HEK293 (cell line): Measurements from ENCODE around the gene TAMALIN.
"Not testable (repeated sequence)": the region's sequence is repeated elsewhere in the genome, so short reads cannot be mapped to it uniquely, and the experiment has no call there.

Experiments used
- CTCF ChIA-PET: fragments of 350-600 bp; formaldehyde crosslinking; extraction: SDS; loops from one replicate; lab custom pipeline; 2021; ENCODE audit warnings: antibody characterized with exemption; lab: Yijun Ruan, JAX
- POLR2A ChIA-PET: fragments of 300-600 bp; formaldehyde crosslinking; extraction: SDS; loops from one replicate; lab custom pipeline; 2020; ENCODE audit warnings: antibody characterized with exemption, inconsistent platforms; lab: Yijun Ruan, JAX
- H3K27ac ChIP-seq: fragments of 200-500 bp; sonication (Bioruptor generic); 2 replicates; pipeline ENCODE4 v1.5.1; 2014; ENCODE audit warnings: low read depth, low read length, control low read depth, inconsistent platforms; ENCODE audit errors: extremely low read depth
- H3K36me3 ChIP-seq, 2 experiments: fragments of 200-500 bp in 1 of 2; sonication (Bioruptor generic) in 1 of 2; 1 replicate in 1 of 2; 2 replicates in 1 of 2; pipeline ENCODE4 v1.5.1; 2014 to 2017; ENCODE audit warnings: inconsistent platforms in 2 of 2, low read length in 2 of 2; ENCODE audit not compliant: control insufficient read depth in 2 of 2, insufficient read depth in 1 of 2
- H3K4me1 ChIP-seq: fragments of 200-500 bp; sonication (Bioruptor generic); 2 replicates; pipeline ENCODE4 v1.5.1; 2014; ENCODE audit warnings: mild to moderate bottlenecking, low read length, inconsistent platforms; ENCODE audit not compliant: control insufficient read depth, insufficient read depth
- H3K4me3 ChIP-seq: 2 replicates; pipeline ENCODE4 v1.5.1; 2011; ENCODE audit warnings: low read depth, mild to moderate bottlenecking, control low read depth, low read length, moderate library complexity
- H3K9me3 ChIP-seq: fragments of 200-500 bp; sonication (Bioruptor generic); 2 replicates; pipeline ENCODE4 v1.5.1; 2014; ENCODE audit warnings: low read depth, low read length, inconsistent platforms; ENCODE audit not compliant: control insufficient read depth, insufficient read depth
- EGR2 ChIP-seq: fragments of 450-650 bp; formaldehyde crosslinking; IDR thresholded peaks from 2 replicates; pipeline ENCODE4 v1.5.1; 2016; ENCODE audit warnings: low read depth, missing biosample characterization, missing genetic modification characterization
- HOXD13 ChIP-seq: sonication (generic); formaldehyde crosslinking; IDR thresholded peaks from 2 replicates; pipeline ENCODE4 v1.8.0; 2022; ENCODE audit warnings: missing genetic modification reagents, borderline replicate concordance
- OSR2 ChIP-seq: fragments of 450-650 bp; formaldehyde crosslinking; IDR thresholded peaks from 2 replicates; pipeline ENCODE4 v1.5.1; 2016; ENCODE audit warnings: missing biosample characterization, missing genetic modification characterization
- ZBTB17 ChIP-seq: fragments of 450-650 bp; formaldehyde crosslinking; IDR thresholded peaks from 2 replicates; pipeline ENCODE4 v1.5.1; 2016; ENCODE audit warnings: missing biosample characterization, missing genetic modification characterization
- ZEB2 ChIP-seq: fragments of 450-650 bp; formaldehyde crosslinking; IDR thresholded peaks from 2 replicates; pipeline ENCODE4 v1.5.1; 2016; ENCODE audit warnings: missing biosample characterization, missing genetic modification characterization
- ZFHX2 ChIP-seq: fragments of 450-650 bp; formaldehyde crosslinking; conservative IDR thresholded peaks from 2 replicates; pipeline ENCODE4 v1.5.1; 2016; ENCODE audit warnings: missing biosample characterization, missing genetic modification characterization
- ZNF133 ChIP-seq: fragments of 450-650 bp; formaldehyde crosslinking; IDR thresholded peaks from 2 replicates; pipeline ENCODE4 v1.5.1; 2016; ENCODE audit warnings: missing biosample characterization, missing genetic modification characterization
- ZNF184 ChIP-seq: fragments of 450-650 bp; IDR thresholded peaks from 2 replicates; pipeline ENCODE4 v1.5.1; 2018; ENCODE audit warnings: missing biosample characterization, mild to moderate bottlenecking, missing genetic modification characterization
- ZNF341 ChIP-seq: fragments of 450-650 bp; formaldehyde crosslinking; IDR thresholded peaks from 2 replicates; pipeline ENCODE4; 2016; ENCODE audit warnings: low read depth, missing biosample characterization, missing genetic modification characterization
- ZNF366 ChIP-seq: fragments of 450-650 bp; formaldehyde crosslinking; conservative IDR thresholded peaks from 2 replicates; pipeline ENCODE4 v1.5.1; 2016; ENCODE audit warnings: missing biosample characterization, missing genetic modification characterization
- ZNF416 ChIP-seq: fragments of 450-650 bp; formaldehyde crosslinking; IDR thresholded peaks from 2 replicates; pipeline ENCODE4 v1.5.1; 2016; ENCODE audit warnings: missing biosample characterization, missing genetic modification characterization
- ZNF48 ChIP-seq: fragments of 450-650 bp; formaldehyde crosslinking; IDR thresholded peaks from 2 replicates; pipeline ENCODE4 v1.5.1; 2016; ENCODE audit warnings: missing biosample characterization, missing genetic modification characterization
- ZNF510 ChIP-seq: fragments of 450-650 bp; formaldehyde crosslinking; IDR thresholded peaks from 2 replicates; pipeline ENCODE4 v1.5.1; 2018; ENCODE audit warnings: mild to moderate bottlenecking, missing genetic modification characterization, missing biosample characterization; ENCODE audit not compliant: insufficient replicate concordance
- ZNF654 ChIP-seq: fragments of 450-650 bp; formaldehyde crosslinking; IDR thresholded peaks from 2 replicates; pipeline ENCODE4 v1.5.1; 2016; ENCODE audit warnings: low read depth, missing biosample characterization, missing genetic modification characterization
- ZNF660 ChIP-seq: fragments of 450-650 bp; IDR thresholded peaks from 2 replicates; pipeline ENCODE4 v1.5.1; 2018; ENCODE audit warnings: missing biosample characterization, mild to moderate bottlenecking, missing genetic modification characterization
- ZNF707 ChIP-seq: fragments of 450-650 bp; formaldehyde crosslinking; IDR thresholded peaks from 2 replicates; pipeline ENCODE4 v1.5.1; 2016; ENCODE audit warnings: missing biosample characterization, missing genetic modification characterization
- ZNF777 ChIP-seq: fragments of 450-650 bp; formaldehyde crosslinking; IDR thresholded peaks from 2 replicates; pipeline ENCODE4 v1.5.1; 2017; ENCODE audit warnings: missing biosample characterization, missing genetic modification characterization, borderline replicate concordance
- TF ChIP-seq, protein P1 (sequence below): fragments of 450-650 bp; formaldehyde crosslinking; IDR thresholded peaks from 2 replicates; pipeline ENCODE4 v1.5.1; 2016; ENCODE audit warnings: missing biosample characterization, missing genetic modification characterization, low read depth
- TF ChIP-seq, protein P2 (sequence below): fragments of 450-650 bp; formaldehyde crosslinking; IDR thresholded peaks from 2 replicates; pipeline ENCODE4 v1.5.1; 2016; ENCODE audit warnings: missing biosample characterization, missing genetic modification characterization
- TF ChIP-seq, protein P3 (sequence below): IDR thresholded peaks from 2 replicates; pipeline ENCODE4 v1.6.1; 2011; ENCODE audit warnings: mild to moderate bottlenecking, low read depth, low read length, borderline replicate concordance
- TF ChIP-seq, protein P4 (sequence below): fragments of 450-650 bp; formaldehyde crosslinking; IDR thresholded peaks from 2 replicates; pipeline ENCODE4 v1.5.1; 2016; ENCODE audit warnings: missing biosample characterization, missing genetic modification characterization
- TF ChIP-seq, protein P5 (sequence below): fragments of 450-650 bp; formaldehyde crosslinking; IDR thresholded peaks from 2 replicates; pipeline ENCODE4 v1.5.1; 2016; ENCODE audit warnings: missing biosample characterization, missing genetic modification characterization

The TAMALIN gene

DNA sequence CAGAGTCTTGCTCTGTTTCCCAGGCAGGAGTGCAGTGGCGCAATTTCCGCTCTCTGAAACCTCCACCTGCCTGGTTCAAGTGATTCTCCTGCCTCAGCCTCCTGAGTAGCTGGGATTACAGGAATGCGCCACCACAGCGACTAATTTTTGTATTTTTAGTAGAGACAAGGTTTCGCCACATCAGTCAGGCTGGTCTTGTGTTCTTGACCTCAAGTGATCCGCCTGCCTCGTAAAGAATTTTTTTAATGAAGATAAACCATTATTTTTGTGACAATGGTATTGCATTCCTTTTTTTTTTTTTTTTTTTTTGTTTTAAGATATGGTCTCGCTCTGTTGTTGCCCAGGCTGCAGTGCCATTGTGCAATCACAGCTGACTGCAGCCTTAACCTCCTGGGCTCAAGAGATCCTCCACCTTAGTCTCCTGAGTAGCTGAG, 29.4 kb upstream of the TAMALIN start:
- H3K27ac ChIP-seq: no peak overlapping the region
- ChIA-PET CTCF (interaction anchor here (0.6 to 3.1 kb wide), 12 partner anchors 16 to 733 kb away, joined by 3 to 15 read pairs (median 4); no protein-coding TSS in a partner anchor), POLR2A (no interaction called here)
- TF ChIP-seq, protein P1, sequence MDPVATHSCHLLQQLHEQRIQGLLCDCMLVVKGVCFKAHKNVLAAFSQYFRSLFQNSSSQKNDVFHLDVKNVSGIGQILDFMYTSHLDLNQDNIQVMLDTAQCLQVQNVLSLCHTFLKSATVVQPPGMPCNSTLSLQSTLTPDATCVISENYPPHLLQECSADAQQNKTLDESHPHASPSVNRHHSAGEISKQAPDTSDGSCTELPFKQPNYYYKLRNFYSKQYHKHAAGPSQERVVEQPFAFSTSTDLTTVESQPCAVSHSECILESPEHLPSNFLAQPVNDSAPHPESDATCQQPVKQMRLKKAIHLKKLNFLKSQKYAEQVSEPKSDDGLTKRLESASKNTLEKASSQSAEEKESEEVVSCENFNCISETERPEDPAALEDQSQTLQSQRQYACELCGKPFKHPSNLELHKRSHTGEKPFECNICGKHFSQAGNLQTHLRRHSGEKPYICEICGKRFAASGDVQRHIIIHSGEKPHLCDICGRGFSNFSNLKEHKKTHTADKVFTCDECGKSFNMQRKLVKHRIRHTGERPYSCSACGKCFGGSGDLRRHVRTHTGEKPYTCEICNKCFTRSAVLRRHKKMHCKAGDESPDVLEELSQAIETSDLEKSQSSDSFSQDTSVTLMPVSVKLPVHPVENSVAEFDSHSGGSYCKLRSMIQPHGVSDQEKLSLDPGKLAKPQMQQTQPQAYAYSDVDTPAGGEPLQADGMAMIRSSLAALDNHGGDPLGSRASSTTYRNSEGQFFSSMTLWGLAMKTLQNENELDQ (tag by site-specific recombination): no peak
- TF ChIP-seq, protein P2, sequence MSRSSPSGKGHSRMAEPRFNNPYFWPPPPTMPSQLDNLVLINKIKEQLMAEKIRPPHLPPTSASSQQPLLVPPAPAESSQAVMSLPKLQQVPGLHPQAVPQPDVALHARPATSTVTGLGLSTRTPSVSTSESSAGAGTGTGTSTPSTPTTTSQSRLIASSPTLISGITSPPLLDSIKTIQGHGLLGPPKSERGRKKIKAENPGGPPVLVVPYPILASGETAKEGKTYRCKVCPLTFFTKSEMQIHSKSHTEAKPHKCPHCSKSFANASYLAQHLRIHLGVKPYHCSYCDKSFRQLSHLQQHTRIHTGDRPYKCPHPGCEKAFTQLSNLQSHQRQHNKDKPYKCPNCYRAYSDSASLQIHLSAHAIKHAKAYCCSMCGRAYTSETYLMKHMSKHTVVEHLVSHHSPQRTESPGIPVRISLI: peak; percentile 84
- no peak for TF ChIP-seq ZEB2 (tag by site-specific recombination)
- no peaks in the 10 kb centered on the region for H3K9me3 ChIP-seq
- H3K4me1 ChIP-seq: peaks cover 6% of the 10 kb centered on the region
- no peak overlapping the region for H3K4me3 ChIP-seq
- peaks cover 17 to 52% of the 10 kb centered on the region in 2 experiments for H3K36me3 ChIP-seq

DNA sequence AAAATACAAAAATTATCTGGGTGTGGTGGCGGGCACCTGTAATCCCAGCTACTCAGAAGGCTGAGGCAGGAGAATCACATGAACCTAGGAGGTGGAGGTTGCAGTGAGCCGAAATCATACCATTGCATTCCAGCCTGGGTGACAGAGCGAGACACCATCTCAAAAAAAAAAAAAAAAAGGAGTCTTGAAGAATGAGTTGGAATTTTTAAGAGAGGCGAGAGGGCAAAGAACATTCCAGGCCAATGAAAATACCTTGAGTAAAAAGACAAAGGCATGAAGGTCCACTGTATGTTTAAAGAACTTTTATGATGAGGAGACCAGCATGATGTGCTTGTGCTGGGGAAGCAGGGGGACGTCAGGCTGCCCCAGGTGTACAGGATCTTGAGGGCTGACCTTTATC, 27.4 kb upstream of the TAMALIN start:
- peak; percentile 63 for TF ChIP-seq ZNF133
- H3K9me3 ChIP-seq, H3K27ac ChIP-seq, H3K4me1 ChIP-seq, POLR2A ChIA-PET, H3K4me3 ChIP-seq: not testable (repeated sequence)
- H3K36me3 ChIP-seq: peaks cover 19 to 72% of the 10 kb centered on the region in 2 experiments
- CTCF ChIA-PET: interaction anchor here (0.8 to 3.1 kb wide), 3 partner anchors 46 to 85 kb away, joined by 3 to 15 read pairs (median 3); no protein-coding TSS in a partner anchor

DNA sequence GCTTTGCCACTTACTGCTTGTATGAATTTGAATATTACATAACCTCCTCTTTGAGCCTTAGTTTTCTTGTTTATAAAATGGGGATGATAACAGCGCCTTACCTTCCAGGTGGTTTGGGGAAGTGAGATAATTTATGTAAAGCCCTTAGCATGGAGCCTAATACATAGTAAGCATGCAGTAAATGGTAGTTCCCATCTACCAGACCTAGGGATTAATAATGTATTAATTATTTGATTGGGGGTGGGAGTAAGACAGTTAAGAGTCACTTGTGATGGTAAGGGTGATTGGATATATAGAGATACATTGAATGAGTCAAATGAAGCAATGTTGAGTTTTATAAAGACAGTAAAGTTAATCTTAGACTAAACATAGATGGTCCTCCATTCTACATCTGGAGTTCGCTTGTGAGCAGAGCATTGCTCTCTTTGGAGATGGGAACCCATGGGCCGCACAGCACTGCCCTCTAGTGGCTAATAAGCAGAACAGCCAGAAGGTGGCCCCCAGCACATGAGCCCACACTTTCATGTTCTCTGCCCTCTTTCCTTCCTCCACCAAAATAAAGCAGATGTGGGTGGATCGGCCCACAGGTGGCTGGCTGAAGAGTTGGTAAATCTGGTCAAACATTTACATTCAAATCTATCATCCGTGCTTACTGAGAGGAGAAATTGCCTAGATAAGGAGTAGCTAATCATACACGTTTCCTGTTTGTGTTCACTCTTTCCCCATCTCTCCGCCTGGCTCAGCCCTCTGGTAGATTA, 26.5 kb upstream of the TAMALIN start:
- CTCF ChIA-PET: interaction anchor here (0.5 to 21.1 kb wide), 24 partner anchors 9 to 443 kb away, joined by 3 to 349 read pairs (median 6); partner anchors contain the start of gene ACVR1B
- Histone ChIP-seq H3K4me1 (no peaks in the 10 kb centered on the region), H3K36me3 (peaks cover 22 to 78% of the 10 kb centered on the region in 2 experiments), H3K9me3 (no peaks in the 10 kb centered on the region), H3K4me3 (no peak overlapping the region), H3K27ac (no peak overlapping the region)
- POLR2A ChIA-PET: interaction anchor here (1.4 kb wide), 1 partner anchor 28 kb away, joined by 3 read pairs; no protein-coding TSS in a partner anchor
- TF ChIP-seq ZNF510 (tag by site-specific recombination) (no peak), ZNF366 (peak; percentile 56), ZNF48 (tag by site-specific recombination) (no peak), ZBTB17 (tag by site-specific recombination) (peak; percentile 52), OSR2 (no peak), ZNF707 (no peak), ZFHX2 (tag by site-specific recombination) (peak; percentile 75), EGR2 (tag by site-specific recombination) (peak; percentile 68), HOXD13 (CRISPR knock-in tag) (no peak), ZNF184 (tag by site-specific recombination) (no peak), ZNF660 (peak; percentile 40; the same call in 1 of the 2 replicates), ZNF777 (no peak), ZNF416 (tag by site-specific recombination) (no peak), ZNF341 (tag by site-specific recombination) (no peak), ZNF654 (tag by site-specific recombination) (peak; percentile 90)
- TF ChIP-seq, protein P3, sequence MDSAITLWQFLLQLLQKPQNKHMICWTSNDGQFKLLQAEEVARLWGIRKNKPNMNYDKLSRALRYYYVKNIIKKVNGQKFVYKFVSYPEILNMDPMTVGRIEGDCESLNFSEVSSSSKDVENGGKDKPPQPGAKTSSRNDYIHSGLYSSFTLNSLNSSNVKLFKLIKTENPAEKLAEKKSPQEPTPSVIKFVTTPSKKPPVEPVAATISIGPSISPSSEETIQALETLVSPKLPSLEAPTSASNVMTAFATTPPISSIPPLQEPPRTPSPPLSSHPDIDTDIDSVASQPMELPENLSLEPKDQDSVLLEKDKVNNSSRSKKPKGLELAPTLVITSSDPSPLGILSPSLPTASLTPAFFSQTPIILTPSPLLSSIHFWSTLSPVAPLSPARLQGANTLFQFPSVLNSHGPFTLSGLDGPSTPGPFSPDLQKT: no peak
- TF ChIP-seq, protein P4, sequence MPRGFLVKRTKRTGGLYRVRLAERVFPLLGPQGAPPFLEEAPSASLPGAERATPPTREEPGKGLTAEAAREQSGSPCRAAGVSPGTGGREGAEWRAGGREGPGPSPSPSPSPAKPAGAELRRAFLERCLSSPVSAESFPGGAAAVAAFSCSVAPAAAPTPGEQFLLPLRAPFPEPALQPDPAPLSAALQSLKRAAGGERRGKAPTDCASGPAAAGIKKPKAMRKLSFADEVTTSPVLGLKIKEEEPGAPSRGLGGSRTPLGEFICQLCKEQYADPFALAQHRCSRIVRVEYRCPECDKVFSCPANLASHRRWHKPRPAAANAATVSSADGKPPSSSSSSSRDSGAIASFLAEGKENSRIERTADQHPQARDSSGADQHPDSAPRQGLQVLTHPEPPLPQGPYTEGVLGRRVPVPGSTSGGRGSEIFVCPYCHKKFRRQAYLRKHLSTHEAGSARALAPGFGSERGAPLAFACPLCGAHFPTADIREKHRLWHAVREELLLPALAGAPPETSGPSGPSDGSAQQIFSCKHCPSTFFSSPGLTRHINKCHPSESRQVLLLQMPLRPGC (tag by site-specific recombination): no peak
- TF ChIP-seq, protein P5, sequence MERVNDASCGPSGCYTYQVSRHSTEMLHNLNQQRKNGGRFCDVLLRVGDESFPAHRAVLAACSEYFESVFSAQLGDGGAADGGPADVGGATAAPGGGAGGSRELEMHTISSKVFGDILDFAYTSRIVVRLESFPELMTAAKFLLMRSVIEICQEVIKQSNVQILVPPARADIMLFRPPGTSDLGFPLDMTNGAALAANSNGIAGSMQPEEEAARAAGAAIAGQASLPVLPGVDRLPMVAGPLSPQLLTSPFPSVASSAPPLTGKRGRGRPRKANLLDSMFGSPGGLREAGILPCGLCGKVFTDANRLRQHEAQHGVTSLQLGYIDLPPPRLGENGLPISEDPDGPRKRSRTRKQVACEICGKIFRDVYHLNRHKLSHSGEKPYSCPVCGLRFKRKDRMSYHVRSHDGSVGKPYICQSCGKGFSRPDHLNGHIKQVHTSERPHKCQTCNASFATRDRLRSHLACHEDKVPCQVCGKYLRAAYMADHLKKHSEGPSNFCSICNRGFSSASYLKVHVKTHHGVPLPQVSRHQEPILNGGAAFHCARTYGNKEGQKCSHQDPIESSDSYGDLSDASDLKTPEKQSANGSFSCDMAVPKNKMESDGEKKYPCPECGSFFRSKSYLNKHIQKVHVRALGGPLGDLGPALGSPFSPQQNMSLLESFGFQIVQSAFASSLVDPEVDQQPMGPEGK (tag by site-specific recombination): 0 out of 2 replicates have a peak, but pooled peaks have one; percentile 42
